T-helper 1 cell treated with Interleukin-12 subunit alpha and Interleukin-12 subunit beta and Interleukin-4 antibody, amounts not matched to agents 30 ng/mL and 1 ng/mL, for 36 hours (primary cell): Measurements from ENCODE around the gene NUCKS1. TPM values are rescaled to one million over a fixed set of nuclear protein-coding genes. Genes with fewer than 3 reads are reported as not detected.
"Not testable (repeated sequence)": the region's sequence is repeated elsewhere in the genome, so short reads cannot be mapped to it uniquely, and the experiment has no call there.

Experiments used
- intact Hi-C: fragments of 100-400 bp; cut with micrococcal nuclease; formaldehyde crosslinking; loops from one replicate; pipeline ENCODE4 v1.15.1; 2024
- total RNA-seq: library from RNA; stranded (reverse); gene quantifications from 2 replicates; pipeline ENCODE4 v1.2.3, GENCODE V29; 2022

Gene NUCKS1
- total RNA-seq, 1 donor from 2014 or later, result 148 TPM

DNA sequence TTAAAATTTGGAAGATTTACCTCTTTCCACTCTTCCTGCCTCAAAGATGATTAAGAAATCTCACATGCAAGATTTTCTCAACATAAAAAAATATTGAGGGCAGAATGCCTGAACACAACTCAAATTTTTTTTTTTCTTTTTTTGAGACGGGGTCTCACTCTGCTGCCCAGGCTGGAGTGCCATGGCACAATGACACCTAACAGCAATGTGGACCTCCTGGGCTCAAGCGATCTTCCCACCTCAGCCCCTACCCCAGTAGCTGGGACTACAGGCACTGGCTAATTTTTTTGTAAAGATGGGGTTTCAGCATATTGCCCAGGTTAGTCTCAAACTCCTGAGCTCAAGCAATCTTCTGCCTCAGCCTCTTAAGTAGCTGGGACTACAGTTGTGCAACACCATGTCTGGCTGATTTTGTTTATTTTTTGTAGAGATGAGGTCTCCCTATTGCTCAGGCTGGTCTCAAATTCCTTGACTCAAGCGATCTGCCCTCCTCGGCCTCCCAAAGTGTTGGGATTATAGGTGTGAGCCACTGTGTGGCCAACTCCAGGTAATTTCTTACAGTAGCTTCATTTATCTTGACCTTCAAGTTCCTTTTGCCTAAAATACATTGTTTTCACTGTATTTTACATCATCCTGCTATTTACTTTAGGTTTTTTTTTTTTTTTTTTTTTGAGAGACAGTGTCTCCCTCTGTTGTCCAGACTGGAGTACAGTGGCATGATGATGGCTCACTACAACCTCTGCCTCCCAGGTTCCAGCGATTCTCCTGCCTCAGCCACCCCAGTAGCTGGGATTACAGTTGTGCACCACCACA lies 10.4 kb downstream of the NUCKS1 start:
- intact Hi-C loops, result no loop called here

DNA sequence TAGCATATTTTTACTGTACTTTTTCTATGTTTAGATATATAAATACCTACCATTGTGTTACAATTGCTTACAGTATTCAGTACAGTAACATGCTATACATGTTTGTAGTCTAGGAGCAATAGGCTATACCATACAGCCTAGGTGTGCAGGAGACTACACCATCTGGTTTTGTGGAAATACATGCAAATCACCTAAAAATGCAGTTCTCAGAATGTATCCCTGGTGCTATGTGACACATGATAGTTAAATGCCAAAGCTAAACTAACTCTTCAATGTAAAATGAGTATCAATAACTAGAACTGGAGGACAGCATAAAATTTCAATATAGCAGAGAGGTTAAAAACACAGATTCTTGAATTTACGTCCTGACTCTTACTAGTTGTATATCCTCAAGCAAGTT lies 14.8 kb downstream of the NUCKS1 start:
- intact Hi-C loops, result loop anchor here (2.0 kb wide), 1 partner anchor 14 kb away; no protein-coding TSS in a partner anchor

DNA sequence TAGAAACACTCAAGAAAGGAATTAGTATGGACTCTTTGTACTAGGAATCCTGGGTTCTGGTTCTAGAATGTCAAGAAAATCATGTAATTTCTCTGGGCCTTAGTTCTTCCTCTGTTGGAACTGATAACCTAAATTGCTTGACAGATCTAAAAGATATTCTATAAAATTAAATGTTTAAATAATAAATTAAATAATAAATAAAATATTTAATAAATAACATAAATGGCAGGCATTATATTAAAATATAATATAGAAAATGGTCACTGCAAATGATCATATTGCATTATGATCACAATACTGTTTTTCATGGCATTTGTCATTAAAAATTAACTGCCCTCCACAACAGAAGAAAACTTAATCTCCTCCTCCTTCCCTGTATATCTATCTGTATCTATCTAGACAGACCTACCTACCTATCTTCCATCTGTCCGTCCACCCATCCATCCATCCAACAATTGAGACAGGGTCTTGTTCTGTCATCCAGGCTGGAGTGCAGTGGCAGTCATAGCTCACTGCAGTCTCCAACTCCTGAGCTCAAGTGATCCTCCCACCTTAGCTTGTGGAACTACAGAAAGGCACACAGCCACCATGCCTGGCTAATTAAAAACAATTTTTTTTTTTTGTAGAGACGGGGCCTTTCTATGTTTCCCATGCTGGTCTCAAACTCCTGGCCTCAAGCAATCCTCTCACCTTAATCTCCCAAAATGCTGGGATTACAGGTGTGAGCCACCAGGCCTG lies 16.4 kb downstream of the NUCKS1 start:
- intact Hi-C loops, result loop anchor here (2.0 kb wide), 1 partner anchor 15 kb away; no protein-coding TSS in a partner anchor

DNA sequence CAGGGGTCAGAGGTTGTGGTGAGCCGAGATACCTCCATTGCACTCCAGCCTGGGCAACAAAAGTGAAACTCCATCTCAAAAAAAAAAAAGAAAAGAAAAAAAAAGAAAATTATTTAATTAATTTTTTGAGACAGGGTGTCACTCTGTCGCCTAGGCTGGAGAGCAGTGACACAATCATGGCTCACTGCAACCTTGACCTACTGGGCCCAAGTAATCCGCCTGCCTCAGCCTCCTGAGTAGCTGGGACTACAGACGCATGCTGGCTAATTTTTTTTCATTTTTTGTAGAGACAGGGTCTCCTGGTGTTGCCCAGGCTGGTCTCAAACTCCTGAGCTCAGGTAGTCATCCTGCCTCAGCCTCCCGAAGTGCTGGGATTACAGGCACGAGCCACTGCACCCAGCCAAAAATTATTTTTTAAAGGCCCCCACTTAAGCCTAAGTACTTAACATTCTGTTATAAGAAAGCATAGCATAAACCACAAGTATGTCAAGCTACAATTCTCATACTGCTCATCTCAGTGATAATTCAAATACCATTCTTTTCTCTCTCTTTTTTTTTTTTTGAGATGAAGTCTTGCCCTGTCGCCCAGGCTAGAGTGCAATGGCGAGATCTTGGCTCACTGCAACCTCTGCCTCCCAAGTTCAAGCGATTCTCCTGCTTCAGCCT lies 19.9 kb downstream of the NUCKS1 start:
- intact Hi-C loops, result no loop called here

DNA sequence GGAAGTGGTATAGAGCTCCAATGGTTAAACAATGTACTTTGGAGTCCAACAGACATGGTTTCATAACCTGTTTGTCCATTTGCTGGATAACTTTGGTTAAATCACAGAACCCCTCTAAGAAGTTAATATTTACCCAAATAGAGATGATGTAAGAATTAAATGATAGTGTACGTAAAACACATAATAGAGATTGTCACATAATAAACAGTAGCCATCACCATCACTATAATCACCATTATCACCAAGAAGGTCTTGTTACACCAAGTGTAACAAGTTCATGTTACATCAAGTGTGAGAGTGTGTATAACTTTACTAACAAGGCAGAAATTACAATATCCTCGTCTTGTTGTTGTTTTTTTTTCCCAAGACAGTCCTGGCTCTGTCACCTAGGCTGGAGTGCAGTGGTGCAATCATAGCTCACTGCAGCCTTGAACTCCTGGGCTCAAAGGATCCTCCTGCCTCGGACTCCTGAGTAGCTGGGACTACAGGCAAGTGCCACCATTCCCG lies 23.3 kb downstream of the NUCKS1 start:
- intact Hi-C loops, result no loop called here

DNA sequence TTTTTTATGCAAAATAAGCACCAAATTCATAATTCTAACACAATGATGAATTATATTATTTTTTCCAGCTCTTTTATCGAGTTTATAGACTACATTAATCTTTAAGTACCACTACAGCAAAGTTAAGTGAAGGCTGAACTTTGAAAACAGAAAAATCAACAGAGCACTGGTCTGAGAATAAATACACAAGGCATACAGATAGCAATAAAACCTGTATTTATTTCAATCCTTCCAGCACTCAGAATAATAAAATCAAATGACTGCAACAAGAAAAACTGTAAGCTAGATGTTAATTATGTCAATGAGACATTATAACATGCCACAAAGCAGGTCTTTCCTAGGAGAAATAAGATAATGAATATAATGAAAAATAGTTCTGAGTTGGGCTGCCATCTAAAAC lies 24.5 kb downstream of the NUCKS1 start:
- intact Hi-C loops, result no loop called here

DNA sequence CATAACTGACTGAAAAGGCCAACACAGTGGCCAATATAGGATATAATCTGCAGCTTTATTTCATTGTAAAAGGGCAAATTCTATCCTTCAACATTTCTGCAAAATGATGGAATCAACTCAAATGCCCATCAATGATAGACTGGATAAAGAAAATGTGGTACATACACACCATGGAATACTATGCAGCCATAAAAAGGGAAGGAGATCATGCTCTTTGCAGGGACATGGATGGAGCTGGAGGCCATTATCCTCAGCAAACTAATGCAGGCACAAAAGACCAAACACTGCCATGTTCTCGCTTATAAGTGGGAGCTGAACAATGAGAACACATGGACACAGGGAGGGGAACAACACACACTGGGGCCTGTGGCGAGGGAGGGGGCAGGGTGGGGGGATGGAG lies 29.2 kb downstream of the NUCKS1 start:
- intact Hi-C loops, result not testable (repeated sequence)

DNA sequence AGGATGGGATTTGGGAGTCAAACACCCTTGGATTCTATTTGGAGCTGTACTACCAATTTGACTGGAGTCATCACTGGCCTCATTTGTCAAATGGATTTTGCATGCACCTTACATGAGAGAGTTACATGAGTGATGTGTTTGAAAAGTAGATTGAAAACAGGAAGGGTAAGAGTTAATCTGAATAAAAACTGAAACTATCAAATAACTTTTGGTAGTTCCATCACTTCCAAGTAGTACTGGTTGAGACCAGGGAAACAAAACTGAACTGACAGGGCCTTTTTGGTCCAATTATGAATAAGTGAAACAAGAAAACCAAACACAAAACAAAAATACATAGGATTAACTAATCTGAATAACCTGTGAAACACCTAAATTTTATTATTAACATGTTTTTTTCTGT lies 30.2 kb downstream of the NUCKS1 start:
- intact Hi-C loops, result no loop called here

DNA sequence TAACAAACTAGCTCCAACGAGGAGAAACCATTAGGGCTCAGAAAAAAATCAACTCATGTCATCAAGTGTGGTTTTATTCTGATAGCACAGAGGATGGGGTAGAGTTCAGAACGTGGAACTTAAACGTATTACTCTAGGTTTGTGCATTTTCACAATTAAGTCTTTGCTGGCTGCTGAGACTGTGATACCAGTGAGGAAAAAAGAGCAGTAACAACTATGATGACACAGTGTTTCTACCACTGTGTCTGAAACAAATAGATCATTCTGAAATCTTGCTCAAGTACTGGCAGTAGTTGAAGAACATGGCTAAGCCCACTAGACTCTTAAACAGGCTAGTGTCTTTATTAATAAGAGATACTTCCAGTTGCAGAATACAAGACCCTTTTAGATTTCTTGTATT lies 31.0 kb downstream of the NUCKS1 start:
- intact Hi-C loops, result no loop called here

DNA sequence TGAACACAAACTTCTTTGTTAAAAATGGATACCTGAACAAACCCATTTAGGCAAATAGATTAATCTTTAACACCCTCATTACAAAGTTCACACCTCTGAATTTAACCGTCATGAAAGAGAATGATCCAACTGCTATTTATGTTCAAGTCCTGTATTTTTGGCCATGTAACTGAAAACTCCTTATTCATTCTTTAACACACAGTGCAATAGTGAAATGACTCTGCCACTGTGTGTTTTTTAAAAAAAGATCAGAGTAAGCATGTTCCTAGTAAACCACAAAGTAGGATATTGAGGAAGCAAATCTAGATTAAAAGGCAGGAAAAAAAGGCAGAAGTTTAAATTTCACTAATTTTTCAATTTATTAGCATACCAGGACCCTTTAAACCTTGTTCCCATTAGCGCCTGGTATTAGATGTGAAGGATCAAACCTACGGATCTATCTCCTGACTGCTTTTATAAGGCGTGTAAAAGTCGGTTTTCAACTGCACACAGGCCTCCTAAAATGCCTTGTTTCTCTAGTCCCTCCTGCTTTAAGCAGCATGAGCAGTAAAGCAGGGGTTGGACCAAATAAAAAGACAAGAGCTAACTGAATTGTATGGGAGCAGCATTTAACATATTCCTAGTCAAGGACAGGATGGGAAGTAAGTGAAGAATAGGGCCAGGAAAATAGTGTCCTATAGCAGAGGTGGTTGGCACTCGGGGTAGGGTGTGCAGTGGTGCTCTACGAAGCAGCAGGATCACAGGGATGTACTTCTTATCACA lies 33.4 kb downstream of the NUCKS1 start:
- intact Hi-C loops, result no loop called here

DNA sequence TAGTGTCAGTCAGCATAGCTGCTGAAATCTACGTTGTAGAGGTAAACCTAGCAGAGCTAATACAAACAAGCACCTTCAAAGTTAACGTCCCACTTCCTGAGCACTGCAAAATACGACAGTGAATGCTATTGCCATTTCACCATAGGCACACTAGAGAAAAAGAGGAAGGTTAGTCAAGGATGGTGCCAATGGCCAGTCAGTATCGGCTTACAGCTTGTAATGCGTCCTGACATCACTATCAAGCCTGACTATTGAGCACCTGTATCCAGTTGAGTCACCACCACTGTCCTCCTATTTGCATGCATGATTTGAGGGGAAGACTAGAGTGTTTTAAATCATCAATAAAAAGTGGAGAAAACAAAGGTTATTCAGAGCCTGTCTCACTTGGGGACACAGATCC lies 34.4 kb downstream of the NUCKS1 start:
- intact Hi-C loops, result no loop called here

DNA sequence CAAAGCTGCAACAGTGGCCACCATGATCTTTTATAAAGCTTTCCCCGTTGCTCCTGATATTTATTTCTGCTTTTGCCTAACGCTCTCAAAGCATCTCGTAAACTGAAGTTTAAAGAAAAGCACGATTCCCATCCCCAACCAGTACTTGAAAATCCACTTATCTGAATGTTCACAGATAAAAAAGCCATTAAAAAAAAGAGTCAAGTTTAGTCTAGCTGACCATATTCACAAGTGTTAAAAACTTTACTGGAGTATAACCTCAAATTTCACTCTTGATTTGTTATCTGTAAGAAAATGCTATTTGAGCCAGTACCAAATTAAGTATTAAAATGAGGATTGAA lies 35.1 kb downstream of the NUCKS1 start:
- intact Hi-C loops, result loop anchor here (5.0 kb wide), 1 partner anchor 262 kb away; no protein-coding TSS in a partner anchor

DNA sequence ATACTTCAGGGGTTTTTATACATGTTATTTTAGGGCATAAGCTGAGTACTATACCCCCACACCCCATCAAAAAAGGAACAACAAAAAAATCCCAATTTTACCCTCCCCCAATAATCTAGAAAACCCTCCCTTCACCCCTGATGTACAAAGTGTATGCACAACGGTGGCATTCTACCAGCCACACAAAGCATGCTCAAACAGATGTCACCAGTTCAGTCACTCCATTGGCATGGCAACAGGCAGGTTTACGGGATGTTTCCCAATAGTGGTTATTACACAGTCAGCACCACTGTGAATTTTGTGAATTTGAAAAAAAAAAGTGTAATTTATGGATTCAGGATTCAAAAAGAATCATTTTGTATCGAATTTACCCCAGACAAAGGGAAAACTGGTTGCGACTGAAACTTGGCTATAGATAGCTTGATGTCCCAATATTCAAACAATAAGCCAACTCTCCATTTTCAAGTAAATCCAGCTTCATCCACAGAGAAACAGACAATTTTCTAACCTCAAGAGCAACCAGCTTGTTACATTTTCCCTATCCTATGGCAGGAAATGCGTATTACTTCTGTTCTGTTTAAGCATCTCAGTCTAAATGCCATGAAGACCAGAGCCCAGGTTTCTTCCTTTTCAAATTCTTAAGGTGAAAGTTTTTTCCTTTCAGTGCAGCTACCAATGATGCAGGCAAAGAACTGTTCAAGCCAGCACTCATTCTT lies 35.6 kb downstream of the NUCKS1 start:
- intact Hi-C loops, result loop anchor here (5.0 kb wide), 1 partner anchor 263 kb away; no protein-coding TSS in a partner anchor

DNA sequence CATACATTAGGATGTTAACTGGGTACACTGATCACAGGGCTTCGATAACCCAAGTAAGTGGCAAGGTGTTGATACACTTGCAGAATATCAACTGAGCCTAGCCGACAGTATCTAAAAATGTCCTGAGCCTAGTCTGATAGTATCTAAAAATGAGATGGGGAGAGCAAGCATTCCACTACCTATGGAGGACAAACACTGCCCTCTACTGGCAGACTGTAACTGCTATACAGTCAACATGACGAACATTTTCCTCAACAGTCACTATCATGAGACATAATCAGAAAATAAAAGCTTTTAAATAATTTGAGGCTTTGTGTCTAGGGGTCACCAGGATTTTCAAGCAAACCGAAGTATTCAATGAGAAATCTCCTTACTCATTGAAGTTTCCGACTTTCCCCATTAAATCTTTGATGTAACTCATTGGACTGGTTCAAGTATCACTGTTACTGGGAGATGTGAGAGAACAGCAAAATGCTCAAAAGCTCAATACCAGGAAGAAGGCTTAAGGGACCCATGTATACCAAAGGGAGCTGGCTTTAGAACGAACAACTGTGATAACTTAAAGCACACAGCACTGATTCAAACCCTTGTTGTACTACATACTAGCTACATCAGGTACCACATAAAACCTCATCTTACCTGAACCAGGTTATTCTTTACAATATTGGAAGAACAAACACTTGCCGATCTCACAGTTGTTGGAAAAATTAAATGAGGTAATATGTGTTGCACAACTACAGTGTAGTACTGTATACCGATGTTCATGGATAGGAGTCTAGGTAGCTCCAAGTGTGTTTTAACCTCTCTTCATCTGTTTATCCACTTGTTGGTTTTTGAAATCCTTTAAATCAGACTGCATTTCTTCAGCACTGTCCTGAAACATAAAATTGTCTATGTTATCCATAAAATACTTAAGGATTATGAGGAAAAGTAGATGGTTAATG lies 38.6 kb downstream of the NUCKS1 start:
- intact Hi-C loops, result loop anchor here (1.0 to 5.0 kb wide), 8 partner anchors 38 to 266 kb away; partner anchors contain the start of genes ELK4 and RAB29

DNA sequence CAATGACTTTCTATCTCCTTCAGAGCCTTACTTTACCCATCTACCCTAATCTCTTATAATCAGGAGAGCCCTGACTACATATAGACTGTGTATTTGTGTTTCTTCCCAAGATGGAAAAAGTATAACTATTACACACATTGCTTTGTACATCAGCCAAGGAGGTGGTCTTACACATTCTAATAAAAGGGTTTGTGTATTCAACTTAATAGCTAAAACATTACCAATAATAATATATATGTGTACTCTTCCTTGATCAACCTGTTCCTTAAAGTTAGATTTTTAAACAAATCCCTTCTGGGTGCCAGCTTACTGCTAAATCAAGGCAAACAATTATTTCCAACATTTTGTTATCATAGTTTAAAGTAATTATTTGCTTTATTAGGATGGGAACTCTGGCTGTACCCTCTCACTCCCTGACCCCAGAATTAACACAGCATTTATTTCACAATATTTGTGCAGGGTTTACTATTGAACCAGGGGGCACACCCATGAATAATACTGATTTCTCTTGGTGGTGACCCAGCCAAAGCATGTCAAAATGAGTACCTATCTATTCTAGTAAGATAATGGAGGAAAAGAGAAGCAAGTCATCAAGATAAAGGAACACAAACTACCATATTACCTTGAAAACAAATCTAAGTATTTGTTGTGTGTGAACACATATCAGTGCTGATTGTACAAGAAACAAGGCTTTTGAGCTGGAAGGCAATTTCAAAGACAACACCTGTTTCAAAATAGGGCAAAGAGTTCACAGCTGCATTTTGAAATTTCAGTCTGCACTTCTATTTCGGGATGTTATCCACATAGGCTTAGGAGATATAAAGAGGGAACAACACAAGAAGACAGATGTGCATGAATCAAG lies 39.5 kb downstream of the NUCKS1 start:
- intact Hi-C loops, result loop anchor here (1.0 to 5.0 kb wide), 8 partner anchors 39 to 267 kb away; partner anchors contain the start of genes ELK4 and RAB29

DNA sequence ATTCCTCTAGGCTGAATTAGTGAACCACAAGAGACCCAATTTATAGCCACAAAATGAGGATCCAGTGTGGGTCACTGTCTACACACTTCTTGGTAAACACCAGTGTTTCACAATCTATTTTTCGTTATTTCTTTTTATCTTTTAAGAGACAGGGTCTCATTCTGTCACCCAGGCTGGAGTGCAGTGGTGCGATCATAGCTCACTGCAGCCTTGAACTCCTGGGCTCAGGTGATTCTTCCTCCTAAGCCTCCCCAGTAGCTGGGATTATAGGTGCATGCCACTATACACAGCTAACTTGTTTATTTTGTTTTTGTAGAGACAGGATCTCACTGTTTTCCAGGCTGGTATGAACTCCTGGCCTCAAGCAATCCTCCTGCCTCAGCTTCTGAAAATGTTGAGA lies 40.3 kb downstream of the NUCKS1 start:
- intact Hi-C loops, result loop anchor here (2.0 to 5.0 kb wide), 3 partner anchors 65 to 268 kb away; partner anchors contain the start of genes ELK4 and RAB29

DNA sequence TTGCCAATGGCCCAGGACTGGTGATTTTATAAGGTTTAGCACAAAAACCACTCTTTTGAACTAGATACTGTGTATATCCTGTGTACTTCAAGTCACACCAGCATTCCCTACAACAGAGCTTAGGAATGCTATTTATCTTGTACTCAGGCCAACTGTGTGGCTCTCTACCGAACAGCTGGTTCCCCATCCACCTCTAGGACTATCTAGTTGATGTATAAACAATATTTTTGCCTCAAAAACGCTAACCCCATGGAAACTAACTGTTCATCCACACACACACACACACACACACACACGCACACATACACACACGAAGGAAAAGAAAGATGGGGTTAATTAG lies 41.0 kb downstream of the NUCKS1 start:
- intact Hi-C loops, result no loop called here
